Measurements from ENCODE around the gene TSR3.

Gene TSR3

DNA sequence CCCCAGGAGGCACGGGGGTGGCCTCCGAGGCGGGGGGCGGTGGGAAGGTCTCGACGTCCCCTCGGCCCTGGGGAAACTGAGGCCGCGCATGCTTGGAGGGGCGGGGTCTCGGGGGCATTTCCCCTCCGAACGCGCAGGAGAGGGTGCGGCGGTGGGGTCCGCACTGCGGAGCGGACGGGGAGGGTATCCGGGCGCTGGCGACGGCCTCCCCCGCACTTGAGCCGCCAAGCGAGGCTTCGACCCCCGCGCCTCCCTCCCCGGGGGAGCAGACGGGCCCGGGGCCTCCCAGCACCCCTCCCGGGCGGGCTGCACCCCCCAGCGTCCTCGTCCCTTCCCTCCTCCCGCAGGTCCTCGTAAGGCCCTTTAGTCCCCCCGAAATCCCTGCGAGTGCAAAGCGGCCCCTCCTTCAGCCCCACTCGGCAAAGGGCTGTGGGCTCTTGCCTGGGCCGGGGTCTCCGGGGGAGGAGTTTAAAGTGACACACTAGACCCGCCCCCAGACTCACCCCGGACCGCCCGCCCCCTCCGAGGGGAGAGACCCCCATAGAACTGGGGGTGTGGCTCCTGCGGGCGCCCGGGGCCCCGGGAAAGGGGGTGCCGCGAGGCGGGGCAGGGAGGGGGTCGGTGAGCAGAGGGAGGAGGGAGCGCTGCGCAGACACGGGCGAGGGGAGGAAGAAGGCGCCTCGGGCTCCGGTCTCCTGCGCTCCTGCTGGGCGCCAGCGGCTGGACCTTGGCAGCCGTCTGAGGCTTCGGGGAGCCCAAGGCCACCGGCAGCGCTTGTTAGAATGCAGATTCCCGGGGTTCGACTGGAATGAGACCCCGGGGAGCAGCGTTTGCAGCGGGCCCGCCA, 17.6 kb downstream of the TSR3 start:
- TF ChIP-seq, protein P1, sequence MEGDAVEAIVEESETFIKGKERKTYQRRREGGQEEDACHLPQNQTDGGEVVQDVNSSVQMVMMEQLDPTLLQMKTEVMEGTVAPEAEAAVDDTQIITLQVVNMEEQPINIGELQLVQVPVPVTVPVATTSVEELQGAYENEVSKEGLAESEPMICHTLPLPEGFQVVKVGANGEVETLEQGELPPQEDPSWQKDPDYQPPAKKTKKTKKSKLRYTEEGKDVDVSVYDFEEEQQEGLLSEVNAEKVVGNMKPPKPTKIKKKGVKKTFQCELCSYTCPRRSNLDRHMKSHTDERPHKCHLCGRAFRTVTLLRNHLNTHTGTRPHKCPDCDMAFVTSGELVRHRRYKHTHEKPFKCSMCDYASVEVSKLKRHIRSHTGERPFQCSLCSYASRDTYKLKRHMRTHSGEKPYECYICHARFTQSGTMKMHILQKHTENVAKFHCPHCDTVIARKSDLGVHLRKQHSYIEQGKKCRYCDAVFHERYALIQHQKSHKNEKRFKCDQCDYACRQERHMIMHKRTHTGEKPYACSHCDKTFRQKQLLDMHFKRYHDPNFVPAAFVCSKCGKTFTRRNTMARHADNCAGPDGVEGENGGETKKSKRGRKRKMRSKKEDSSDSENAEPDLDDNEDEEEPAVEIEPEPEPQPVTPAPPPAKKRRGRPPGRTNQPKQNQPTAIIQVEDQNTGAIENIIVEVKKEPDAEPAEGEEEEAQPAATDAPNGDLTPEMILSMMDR (IDR thresholded peaks at IDR 0.05; ENCODE audit: low read length) = no peak
- TF ChIP-seq EZH2 (optimal IDR thresholded peaks at IDR 0.05; ENCODE audit: low read depth, low read length) = peak; percentile 50
- TF ChIP-seq EZH2phosphoT487 (IDR thresholded peaks at IDR 0.05; ENCODE audit: low read length) = no peak
- H3F3A ChIP-seq (ENCODE audit: insufficient read depth, low read length) = no peaks in the 10 kb centered on the region
- H3K79me2 ChIP-seq (ENCODE audit: low read length) = no peaks in the 10 kb centered on the region
- peaks cover 18% of the 10 kb centered on the region for H3K4me1 ChIP-seq (ENCODE audit: low read length)
- H3K27ac ChIP-seq (ENCODE audit: low read length) = no peak overlapping the region
- no peaks in the 10 kb centered on the region for H3K9me2 ChIP-seq (replicated peaks; ENCODE audit: insufficient read depth, low read length)
- no peak for DNase-seq
- no peaks in the 10 kb centered on the region for H3K36me3 ChIP-seq (replicated peaks; ENCODE audit: insufficient read depth, low read length)
- H3K4me2 ChIP-seq (ENCODE audit: low read depth, low read length) = peak overlapping the region; percentile 24; the same call in 1 of the 2 replicates
- H3K9ac ChIP-seq (ENCODE audit: low read length) = no peak overlapping the region
- H4K20me1 ChIP-seq (ENCODE audit: insufficient read depth, low read length) = no peaks in the 10 kb centered on the region
- H3K9me3 ChIP-seq (replicated peaks; ENCODE audit: insufficient read depth, low read length) = no peaks in the 10 kb centered on the region
- H3K4me3 ChIP-seq (ENCODE audit: low read length) = no peak overlapping the region; the same call in 1 of the 2 replicates
- H2AFZ ChIP-seq (ENCODE audit: low read length) = no peak overlapping the region
- H3K27me3 ChIP-seq (replicated peaks; ENCODE audit: insufficient read depth, low read length) = peaks cover 61% of the 10 kb centered on the region

DNA sequence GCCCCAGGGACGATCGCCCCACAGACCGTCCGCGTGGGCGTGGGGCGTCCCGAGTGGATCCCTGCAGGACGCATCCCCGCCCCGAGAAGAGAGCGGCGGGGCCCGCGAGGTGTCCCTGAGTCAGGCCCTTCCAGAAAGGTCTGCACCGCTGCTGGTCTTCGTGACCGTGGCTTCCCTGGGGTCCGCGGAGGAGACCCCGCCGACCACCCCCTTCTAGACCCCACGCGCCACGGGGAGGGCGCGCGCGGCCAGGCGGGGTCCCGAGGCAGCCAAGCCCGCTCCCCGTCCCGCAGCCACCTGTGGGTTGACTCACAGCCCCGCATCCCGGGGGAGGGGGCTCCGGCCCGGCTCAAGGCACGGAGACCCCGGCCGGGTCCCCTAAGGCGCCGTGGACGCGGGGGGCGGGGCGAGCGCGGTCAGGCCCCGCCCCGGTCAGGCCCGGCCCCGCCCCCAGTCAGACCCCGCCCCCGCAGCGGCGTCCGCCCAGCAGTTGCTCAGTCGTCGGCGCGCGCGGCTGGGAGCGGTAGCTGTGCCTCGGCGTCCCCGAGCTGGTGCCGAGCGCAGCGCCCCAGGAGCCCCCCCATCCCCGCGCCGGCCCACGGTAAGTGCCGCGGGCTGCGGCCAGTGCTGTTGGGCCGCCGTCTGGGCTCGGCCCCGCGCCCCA, 18.4 kb downstream of the TSR3 start, which contains the start of gene BAIAP3:
TSS of gene BAIAP3 (plus strand) at position 497 of the 664 bp plus-strand sequence. CDS start 4,905 bp downstream, outside the sequence.
- no peak within 1 kb of the TSS; the same call in 1 of the 2 replicates for H3K4me3 ChIP-seq (ENCODE audit: low read length)
- no peaks in the 10 kb centered on the region for H4K20me1 ChIP-seq (ENCODE audit: insufficient read depth, low read length)
- H3K79me2 ChIP-seq (ENCODE audit: low read length) = no peaks in the 10 kb centered on the region
- no peaks in the 10 kb centered on the region for H3K36me3 ChIP-seq (replicated peaks; ENCODE audit: insufficient read depth, low read length)
- H3K9ac ChIP-seq (ENCODE audit: low read length) = peak within 1 kb of the TSS; percentile 92; the same call in 1 of the 2 replicates
- no peaks in the 10 kb centered on the region for H3F3A ChIP-seq (ENCODE audit: insufficient read depth, low read length)
- no peak within 1 kb of the TSS for H3K27ac ChIP-seq (ENCODE audit: low read length)
- no peaks in the 10 kb centered on the region for H3K9me3 ChIP-seq (replicated peaks; ENCODE audit: insufficient read depth, low read length)
- TF ChIP-seq EZH2phosphoT487 (IDR thresholded peaks at IDR 0.05; ENCODE audit: low read length) (no peak), EZH2 (optimal IDR thresholded peaks at IDR 0.05; ENCODE audit: low read depth, low read length) (no peak)
- TF ChIP-seq, protein P1 (IDR thresholded peaks at IDR 0.05; ENCODE audit: low read length) = no peak
- H3K27me3 ChIP-seq (replicated peaks; ENCODE audit: insufficient read depth, low read length) = peaks cover 54% of the 10 kb centered on the region
- H3K4me1 ChIP-seq (ENCODE audit: low read length) = peaks cover 18% of the 10 kb centered on the region
- H3K9me2 ChIP-seq (replicated peaks; ENCODE audit: insufficient read depth, low read length) = no peaks in the 10 kb centered on the region
- H3K4me2 ChIP-seq (ENCODE audit: low read depth, low read length) = peak within 1 kb of the TSS; percentile 24; the same call in 1 of the 2 replicates
- DNase-seq = no peak
- H2AFZ ChIP-seq (ENCODE audit: low read length) = no peak within 1 kb of the TSS

DNA sequence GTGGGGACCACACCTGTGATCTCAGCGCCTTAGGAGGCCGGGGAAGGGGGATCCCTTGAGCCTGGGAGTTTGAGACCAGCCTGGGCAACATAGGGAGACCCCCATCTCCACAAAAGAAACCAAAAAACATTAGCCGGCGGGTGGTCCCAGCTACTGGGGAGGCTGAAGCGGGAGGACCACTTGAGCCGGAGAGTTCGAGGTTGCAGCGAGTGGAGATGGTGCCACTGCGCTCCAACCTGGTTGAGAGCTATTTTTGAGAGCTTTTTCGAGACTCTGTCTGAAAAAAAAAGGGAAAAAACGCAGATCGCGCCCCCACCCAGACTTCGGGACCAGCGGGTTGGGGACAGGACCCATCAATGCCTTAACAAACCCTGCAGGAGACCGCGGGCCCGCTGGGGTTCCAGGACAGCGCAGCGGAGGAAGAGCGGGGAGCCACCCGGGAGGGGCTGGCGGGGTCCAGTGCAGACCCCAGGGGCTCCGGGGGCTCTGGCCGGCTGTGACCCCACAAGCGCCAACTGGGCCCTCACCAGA, 19.0 kb downstream of the TSR3 start:
- Histone ChIP-seq H4K20me1 (ENCODE audit: insufficient read depth, low read length) (no peaks in the 10 kb centered on the region), H3K79me2 (ENCODE audit: low read length) (no peaks in the 10 kb centered on the region), H3K36me3 (replicated peaks; ENCODE audit: insufficient read depth, low read length) (no peaks in the 10 kb centered on the region), H3K4me3 (ENCODE audit: low read length) (no peak overlapping the region), H3K9ac (ENCODE audit: low read length) (peak overlapping the region; percentile 92; the same call in 1 of the 2 replicates), H3K4me1 (ENCODE audit: low read length) (peaks cover 18% of the 10 kb centered on the region), H3F3A (ENCODE audit: insufficient read depth, low read length) (no peaks in the 10 kb centered on the region), H3K27ac (ENCODE audit: low read length) (no peak overlapping the region), H3K9me3 (replicated peaks; ENCODE audit: insufficient read depth, low read length) (no peaks in the 10 kb centered on the region), H3K27me3 (replicated peaks; ENCODE audit: insufficient read depth, low read length) (peaks cover 50% of the 10 kb centered on the region), H2AFZ (ENCODE audit: low read length) (no peak overlapping the region), H3K4me2 (ENCODE audit: low read depth, low read length) (peak overlapping the region; percentile 100; the same call in 1 of the 2 replicates), H3K9me2 (replicated peaks; ENCODE audit: insufficient read depth, low read length) (no peaks in the 10 kb centered on the region)
- TF ChIP-seq EZH2phosphoT487 (IDR thresholded peaks at IDR 0.05; ENCODE audit: low read length) (no peak), EZH2 (optimal IDR thresholded peaks at IDR 0.05; ENCODE audit: low read depth, low read length) (no peak)
- TF ChIP-seq, protein P1 (IDR thresholded peaks at IDR 0.05; ENCODE audit: low read length) = no peak
- DNase-seq = no peak
